HG03521 (cell line): ENCODE results near the gene TRIM43.
"Not testable (repeated sequence)": the region's sequence is repeated elsewhere in the genome, so short reads cannot be mapped to it uniquely, and the experiment has no call there.

Source experiments
- ATAC-seq: cut with Tn5 transposase; IDR thresholded peaks from one replicate; pipeline ENCODE4 v1.9.1; 2021; ENCODE audit warnings: mild to moderate bottlenecking, moderate library complexity; ENCODE audit not compliant: unreplicated experiment

Gene TRIM43

GRCh38 chr2:95591701-95592100 is at the start of gene TRIM43:
TRIM43 (plus strand) TSS chr2:95592001; CDS start chr2:95594024, 2,023 bp downstream.
- not testable (repeated sequence) for ATAC-seq

- no peak for ATAC-seq
Observed at GRCh38 chr2:95551055-95551568, 40.7 kb upstream of the TRIM43 start.

DNA sequence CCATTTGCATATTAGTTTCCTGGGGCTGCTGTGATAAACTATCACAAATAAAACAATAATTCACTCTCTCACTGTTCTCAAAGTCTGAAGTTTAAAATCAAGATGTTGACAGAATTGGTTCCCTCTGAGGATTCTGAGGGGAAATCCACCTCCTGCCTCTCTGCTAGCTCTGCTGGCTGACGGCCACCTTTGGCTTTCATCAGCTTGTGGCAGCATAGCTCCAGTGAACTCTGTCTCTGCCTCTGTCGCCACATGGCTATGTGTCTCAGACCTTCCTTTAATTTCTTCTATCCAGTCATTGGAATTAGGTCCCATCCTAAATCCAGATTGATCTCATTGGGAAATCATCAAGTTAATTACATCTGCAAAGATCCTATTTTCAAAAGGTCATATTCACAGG is 38.9 kb upstream of the TRIM43 start:
- no peak for ATAC-seq

DNA sequence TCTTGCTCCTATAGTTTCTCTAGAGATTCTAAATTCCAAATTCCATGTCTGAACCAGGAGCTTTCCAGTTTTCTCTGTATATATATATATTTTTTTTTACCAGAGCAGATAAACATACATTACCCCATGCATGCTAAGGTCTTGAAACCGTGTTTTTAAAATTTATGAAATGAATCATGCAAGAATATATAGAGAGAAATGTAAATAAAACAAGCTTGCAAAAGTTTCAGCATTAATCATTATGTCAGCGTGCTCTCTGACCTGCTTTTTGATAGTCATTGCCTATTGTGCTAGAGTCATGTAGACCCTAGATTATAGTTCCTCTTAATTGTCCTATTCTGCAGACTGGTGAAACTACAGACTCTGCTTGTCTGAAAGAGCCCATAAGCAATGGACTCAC is 22.6 kb upstream of the TRIM43 start:
- ATAC-seq, result no peak

GRCh38 chr2:95573866-95574265 is 17.9 kb upstream of the TRIM43 start:
- no peak for ATAC-seq

DNA sequence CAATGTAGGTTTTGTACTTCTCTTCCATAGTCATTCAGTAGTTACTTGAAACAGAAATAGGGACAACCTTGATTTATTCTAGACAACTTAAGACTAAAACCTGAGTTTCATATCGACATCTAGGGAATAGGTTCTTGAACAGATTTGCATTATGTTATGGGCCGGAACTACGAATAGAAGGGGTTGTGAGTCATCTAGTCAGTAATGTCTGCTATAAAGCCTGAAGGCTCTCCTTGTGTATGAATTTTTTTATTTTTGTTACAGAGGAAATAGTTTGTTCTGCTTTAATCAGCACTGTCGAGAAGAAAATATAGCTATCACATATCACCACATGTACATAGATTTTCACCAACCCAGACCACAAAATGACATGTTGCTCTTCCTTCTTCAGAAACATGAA is 17.3 kb upstream of the TRIM43 start:
- ATAC-seq, result no peak

DNA sequence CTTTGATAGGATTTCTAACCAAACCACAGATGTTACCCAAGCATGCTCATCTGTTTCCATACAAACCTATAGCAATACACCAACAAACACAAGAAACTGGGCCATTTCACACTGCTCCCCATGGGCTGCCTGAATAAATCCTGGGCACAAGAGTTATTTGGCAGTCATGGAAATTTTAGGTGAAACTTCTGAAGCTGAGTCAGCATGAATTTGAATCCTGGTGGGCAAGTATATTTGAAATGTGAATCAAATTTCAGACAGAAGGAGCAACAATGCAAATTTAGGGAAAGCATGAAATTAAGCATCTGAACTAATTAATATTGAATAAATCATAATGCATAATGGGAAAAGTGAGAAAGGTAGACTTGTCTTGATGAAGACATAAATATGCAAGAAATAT is 15.9 kb upstream of the TRIM43 start:
- no peak for ATAC-seq

DNA sequence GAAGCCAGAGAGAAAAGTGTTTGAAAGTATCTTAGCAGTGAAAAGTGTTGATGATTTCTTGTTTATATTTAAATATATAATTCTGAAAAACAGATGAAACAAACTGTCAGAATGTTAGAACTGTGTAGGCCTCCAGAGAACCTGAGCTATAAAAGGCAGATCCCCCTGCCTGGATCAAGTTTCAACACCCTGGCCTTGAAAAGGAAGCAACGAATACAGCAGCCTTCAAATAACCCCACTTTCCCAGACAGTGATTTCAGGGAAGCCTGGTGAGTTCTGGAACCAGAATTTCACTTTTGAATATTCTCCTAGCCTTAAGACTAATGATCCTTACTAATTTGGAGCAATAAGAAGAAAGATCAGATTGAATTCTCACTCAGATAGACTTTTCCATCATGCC is 13.3 kb upstream of the TRIM43 start:
- no peak for ATAC-seq

DNA sequence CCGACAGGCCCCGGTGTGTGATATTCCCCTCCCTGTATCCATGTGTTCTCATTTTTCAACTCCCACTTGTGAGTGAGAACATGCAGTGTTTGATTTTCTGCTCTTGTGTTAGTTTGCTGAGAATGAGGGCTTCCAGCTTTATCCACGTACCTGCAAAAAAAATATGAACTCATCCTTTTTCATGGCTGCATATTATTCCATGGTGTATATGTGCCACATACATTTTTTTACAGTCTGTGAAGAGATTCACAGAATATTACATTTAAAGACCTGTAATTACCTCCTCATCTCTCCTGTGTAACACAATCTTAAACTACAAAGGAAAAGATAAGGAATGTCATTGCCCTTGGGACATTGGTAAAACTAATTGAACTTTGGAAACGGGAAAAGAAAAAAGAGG is 8.3 kb upstream of the TRIM43 start:
- not testable (repeated sequence) for ATAC-seq

GRCh38 chr2:95584321-95584720 is 7.5 kb upstream of the TRIM43 start:
- ATAC-seq, result not testable (repeated sequence)

DNA sequence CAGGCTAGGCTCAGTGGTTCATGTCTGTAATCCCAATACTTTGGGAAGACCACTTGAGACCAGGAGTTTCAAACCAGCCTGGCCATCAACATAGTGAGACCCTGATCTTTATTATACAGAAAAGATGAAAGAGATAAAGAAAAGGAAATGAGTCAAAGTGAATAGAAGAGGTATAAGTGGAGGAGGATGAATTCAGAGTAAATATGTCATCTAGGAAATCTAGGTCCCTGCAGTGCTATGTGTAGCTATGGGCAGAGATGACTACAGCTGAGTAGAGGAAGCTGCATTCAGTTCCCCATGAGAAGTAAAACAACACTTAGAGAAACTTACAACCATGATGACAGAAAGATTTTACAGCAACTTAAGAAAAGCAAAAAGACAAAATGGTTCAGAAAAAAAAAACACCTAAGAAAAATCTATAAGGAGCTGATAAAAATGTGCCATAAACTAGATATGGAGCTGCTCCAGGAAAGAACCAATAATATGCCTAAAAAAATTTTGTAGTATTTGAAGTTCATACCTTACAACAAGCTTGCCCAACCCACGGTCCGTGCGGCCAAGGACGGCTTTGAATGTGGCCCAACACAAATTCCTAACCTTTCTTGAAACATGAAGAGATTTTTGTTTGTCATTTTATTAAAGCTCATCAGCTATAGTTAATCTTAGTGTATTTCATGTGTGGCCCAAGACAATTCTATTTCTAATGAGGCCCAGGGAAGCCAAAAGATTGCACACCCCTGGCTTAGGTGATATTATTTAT is 1.8 kb upstream of the TRIM43 start:
- not testable (repeated sequence) for ATAC-seq

GRCh38 chr2:95592973-95593372 is 1.2 kb downstream of the TRIM43 start:
- ATAC-seq, result not testable (repeated sequence)

DNA sequence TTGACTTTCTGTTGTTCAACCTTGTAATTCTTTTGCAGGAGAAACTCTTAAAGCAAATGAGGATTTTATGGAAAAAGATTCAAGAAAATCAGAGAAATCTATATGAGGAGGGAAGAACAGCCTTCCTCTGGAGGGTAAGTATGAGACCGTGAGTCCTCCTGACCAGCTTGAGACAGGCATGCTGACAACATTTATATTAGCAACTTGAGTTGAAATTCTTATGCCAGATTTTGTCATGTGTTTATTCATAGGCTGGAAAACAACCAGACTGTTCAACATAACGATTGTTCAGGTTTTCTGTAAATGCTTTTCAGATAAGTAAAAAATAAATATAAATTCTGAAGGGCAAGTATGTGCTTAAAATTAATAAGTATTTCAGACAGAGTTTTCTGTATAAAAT is 3.2 kb downstream of the TRIM43 start:
- not testable (repeated sequence) for ATAC-seq

DNA sequence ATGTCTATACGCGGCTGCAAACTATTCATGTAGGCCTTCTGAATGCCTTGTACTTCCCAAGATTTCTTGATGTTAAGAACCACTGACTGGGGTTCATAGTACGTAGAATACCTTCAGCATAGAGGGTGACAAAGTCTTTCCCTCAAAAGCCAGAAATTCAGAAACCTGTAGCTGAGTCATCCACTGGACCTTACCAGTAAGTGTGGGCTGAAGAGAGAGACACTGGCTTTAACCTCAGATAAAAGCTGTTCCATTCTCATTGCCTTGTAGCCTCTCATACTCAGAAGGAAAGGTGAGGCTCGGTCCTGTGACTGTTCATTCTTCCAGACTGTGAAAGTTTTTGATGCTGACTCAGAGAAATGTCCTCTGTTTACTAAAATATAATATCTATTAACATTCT is 9.5 kb downstream of the TRIM43 start:
- not testable (repeated sequence) for ATAC-seq

GRCh38 chr2:95602146-95602545 is 10.3 kb downstream of the TRIM43 start:
- ATAC-seq, result not testable (repeated sequence)

DNA sequence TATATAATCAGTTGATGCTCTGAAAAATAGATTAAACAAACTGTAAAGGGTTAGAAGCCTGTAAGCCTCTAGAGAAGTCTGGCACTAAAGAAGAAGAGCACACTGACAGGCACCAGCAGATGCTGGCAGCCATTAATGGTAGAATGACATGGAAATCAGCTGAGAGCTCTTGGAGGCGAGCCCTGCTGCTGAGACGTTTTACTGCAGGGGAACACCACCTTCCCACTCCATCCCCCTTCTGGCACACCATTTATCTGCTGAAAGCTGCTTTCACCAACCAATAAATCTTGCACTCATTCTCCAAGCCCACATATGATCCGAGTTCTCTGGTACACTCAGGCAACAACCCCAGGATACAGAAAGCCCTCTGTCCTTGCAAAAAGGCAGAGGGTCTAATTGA is 16.6 kb downstream of the TRIM43 start:
- not testable (repeated sequence) for ATAC-seq

GRCh38 chr2:95609764-95610163 is 18.0 kb downstream of the TRIM43 start:
- not testable (repeated sequence) for ATAC-seq

GRCh38 chr2:95613048-95613447 is 21.2 kb downstream of the TRIM43 start:
- ATAC-seq, result not testable (repeated sequence)

- not testable (repeated sequence) for ATAC-seq
Observed at GRCh38 chr2:95622728-95623127, 30.9 kb downstream of the TRIM43 start.

GRCh38 chr2:95630987-95631386 is 39.2 kb downstream of the TRIM43 start:
- not testable (repeated sequence) for ATAC-seq

DNA sequence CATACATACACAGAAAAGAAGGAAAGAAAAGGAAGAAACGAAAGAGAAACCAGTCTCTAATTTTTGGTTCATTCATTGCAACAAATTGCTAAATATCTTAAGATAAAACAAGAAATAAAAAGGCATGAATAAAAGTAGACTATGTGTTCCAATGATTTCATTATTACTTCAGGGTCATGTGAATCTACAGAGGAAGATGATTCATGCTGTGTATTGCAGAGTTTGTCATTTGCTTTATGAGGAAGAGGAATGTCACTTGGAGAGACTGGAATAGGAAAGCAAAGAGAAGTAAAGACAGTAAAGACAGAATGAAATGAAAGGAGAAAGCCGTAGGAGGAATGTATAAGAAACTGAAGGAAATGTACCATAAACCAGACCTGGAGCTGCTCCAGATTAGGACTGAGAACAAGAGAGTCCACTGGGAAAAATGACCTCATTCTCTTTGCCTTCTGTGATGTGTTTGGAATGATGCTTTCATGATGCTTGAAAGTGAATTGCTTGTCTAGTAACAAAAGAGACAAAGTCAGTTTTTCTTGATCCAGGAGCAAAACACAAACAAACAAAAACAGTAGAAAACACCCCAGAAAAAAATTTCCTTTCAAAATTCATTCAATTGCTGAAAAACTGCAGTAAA is 41.9 kb downstream of the TRIM43 start:
- ATAC-seq, result not testable (repeated sequence)
